Spleen (tissue), 7 donors: ENCODE results near the gene DCHS2.

Experiments used
- POLR2A ChIP-seq, 3 donors: fragments of 450-650 bp; IDR thresholded peaks; one replicate each; pipeline ENCODE4 v1.5.1; 2017; ENCODE audit warnings: antibody characterized with exemption in 3 of 3, mild to moderate bottlenecking in 1 of 3
- POLR2AphosphoS5 ChIP-seq, 3 donors: sonication (generic); formaldehyde crosslinking; IDR thresholded peaks; one replicate each; pipeline ENCODE4 v1.5.1; 2017; ENCODE audit warnings: antibody characterized with exemption in 3 of 3
- TF ChIP-seq, protein P1 (sequence below), 11 experiments: fragments of 200-600 bp in 7 of 11; fragments of 450-650 bp in 4 of 11; sonication (generic) in 4 of 11; IDR thresholded peaks in 8 of 11; conservative IDR thresholded peaks in 3 of 11; 1 replicate in 7 of 11; 2 replicates in 4 of 11; pipeline versions ENCODE4 v1.4.0 to v1.8.0; 2016 to 2021; ENCODE audit warnings: antibody characterized with exemption in 11 of 11, inconsistent platforms in 4 of 11, mild to moderate bottlenecking in 1 of 11
- donor health status: DM: no; HTN: no; CAD: no; lungs with moderate emphysema.
- donor health status: DM: no; HTN: no; CAD: no.
- donor health status: DM: no; HTN: no; CAD: no.

DNA sequence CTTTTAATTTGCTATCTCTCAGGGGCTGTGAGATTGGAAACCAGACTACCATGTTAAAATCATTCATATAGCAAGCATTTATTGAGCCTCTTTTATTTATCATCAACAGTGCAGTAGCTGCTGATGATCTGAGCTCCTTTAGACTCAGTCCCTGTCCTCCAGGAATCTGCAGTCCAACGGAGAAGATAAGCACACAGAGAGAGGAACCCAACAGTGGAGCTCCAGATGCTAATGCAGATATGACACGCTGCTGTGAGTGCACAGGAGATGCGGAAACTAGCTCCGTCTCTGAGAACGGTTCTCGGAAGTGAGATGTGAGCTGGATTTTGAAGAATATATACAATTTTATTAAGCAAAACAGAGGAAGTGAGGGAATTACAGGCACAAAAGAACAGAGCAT lies 35.4 kb downstream of the DCHS2 start:
- TF ChIP-seq, protein P1, sequence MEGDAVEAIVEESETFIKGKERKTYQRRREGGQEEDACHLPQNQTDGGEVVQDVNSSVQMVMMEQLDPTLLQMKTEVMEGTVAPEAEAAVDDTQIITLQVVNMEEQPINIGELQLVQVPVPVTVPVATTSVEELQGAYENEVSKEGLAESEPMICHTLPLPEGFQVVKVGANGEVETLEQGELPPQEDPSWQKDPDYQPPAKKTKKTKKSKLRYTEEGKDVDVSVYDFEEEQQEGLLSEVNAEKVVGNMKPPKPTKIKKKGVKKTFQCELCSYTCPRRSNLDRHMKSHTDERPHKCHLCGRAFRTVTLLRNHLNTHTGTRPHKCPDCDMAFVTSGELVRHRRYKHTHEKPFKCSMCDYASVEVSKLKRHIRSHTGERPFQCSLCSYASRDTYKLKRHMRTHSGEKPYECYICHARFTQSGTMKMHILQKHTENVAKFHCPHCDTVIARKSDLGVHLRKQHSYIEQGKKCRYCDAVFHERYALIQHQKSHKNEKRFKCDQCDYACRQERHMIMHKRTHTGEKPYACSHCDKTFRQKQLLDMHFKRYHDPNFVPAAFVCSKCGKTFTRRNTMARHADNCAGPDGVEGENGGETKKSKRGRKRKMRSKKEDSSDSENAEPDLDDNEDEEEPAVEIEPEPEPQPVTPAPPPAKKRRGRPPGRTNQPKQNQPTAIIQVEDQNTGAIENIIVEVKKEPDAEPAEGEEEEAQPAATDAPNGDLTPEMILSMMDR (IDR thresholded peaks at IDR 0.05 in 8 of 11, conservative IDR thresholded peaks at IDR 0.05 in 3 of 11): no peak
- TF ChIP-seq POLR2A (IDR thresholded peaks at IDR 0.05) (no peak), POLR2AphosphoS5 (IDR thresholded peaks at IDR 0.05) (no peak)
